Stimulated activated naive CD8-positive, alpha-beta T cell treated with anti-CD3 and anti-CD28 coated beads, Interleukin-15, Interleukin-2, amounts not matched to agents 100 ng/mL and 50 ng/mL, for 24 hours (primary cell): ENCODE data around the gene EPB41L2.
"Not testable (repeated sequence)": the region's sequence is repeated elsewhere in the genome, so short reads cannot be mapped to it uniquely, and the experiment has no call there.

ENCODE experiments used
- H3K27ac Mint-ChIP-seq: one replicate; pipeline ENCODE4 v1.8.0; 2021; ENCODE audit warnings: mild to moderate bottlenecking, mixed read lengths
- H3K27me3 Mint-ChIP-seq: one replicate; pipeline ENCODE4 v1.8.0; 2021; ENCODE audit warnings: mixed read lengths
- H3K36me3 Mint-ChIP-seq: one replicate; pipeline ENCODE4 v1.8.0; 2021; ENCODE audit warnings: low read depth, mixed read lengths
- H3K4me1 Mint-ChIP-seq: one replicate; pipeline ENCODE4 v1.8.0; 2021; ENCODE audit warnings: low read depth, mixed read lengths
- H3K4me3 Mint-ChIP-seq: one replicate; pipeline ENCODE4 v1.8.0; 2021; ENCODE audit warnings: mild to moderate bottlenecking, mixed read lengths
- H3K9me3 Mint-ChIP-seq: one replicate; pipeline ENCODE4 v1.8.0; 2021; ENCODE audit warnings: mixed read lengths

Gene EPB41L2

GRCh38 chr6:131007964-131008363, 55.1 kb downstream of the EPB41L2 start:
- Mint-ChIP-seq H3K9me3 (peaks cover 17% of the 10 kb centered on the region), H3K36me3 (peaks cover 23% of the 10 kb centered on the region)
- H3K27me3 Mint-ChIP-seq, H3K4me1 Mint-ChIP-seq, H3K27ac Mint-ChIP-seq, H3K4me3 Mint-ChIP-seq: not testable (repeated sequence)

- Mint-ChIP-seq H3K4me3 (no peak overlapping the region), H3K4me1 (no peaks in the 10 kb centered on the region), H3K36me3 (peaks cover 23% of the 10 kb centered on the region), H3K9me3 (peaks cover 17% of the 10 kb centered on the region), H3K27ac (no peak overlapping the region), H3K27me3 (no peaks in the 10 kb centered on the region)
These were observed 55.8 kb downstream of the EPB41L2 start for GRCh38 chr6:131007286-131007685.

GRCh38 chr6:131005439-131006016, 57.5 kb downstream of the EPB41L2 start:
- Mint-ChIP-seq H3K4me3 (no peak overlapping the region), H3K9me3 (peaks cover 17% of the 10 kb centered on the region), H3K27me3 (no peaks in the 10 kb centered on the region), H3K4me1 (no peaks in the 10 kb centered on the region), H3K36me3 (peaks cover 23% of the 10 kb centered on the region), H3K27ac (peak overlapping the region; percentile 17)

- Mint-ChIP-seq H3K4me3 (no peak overlapping the region), H3K27ac (no peak overlapping the region), H3K4me1 (no peaks in the 10 kb centered on the region), H3K36me3 (peaks cover 22% of the 10 kb centered on the region), H3K27me3 (no peaks in the 10 kb centered on the region), H3K9me3 (peaks cover 17% of the 10 kb centered on the region)
These were observed 58.1 kb downstream of the EPB41L2 start for GRCh38 chr6:131004936-131005335.

- H3K36me3 Mint-ChIP-seq: peaks cover 17% of the 10 kb centered on the region
- no peak overlapping the region for H3K27ac Mint-ChIP-seq
- H3K27me3 Mint-ChIP-seq: no peaks in the 10 kb centered on the region
- peaks cover 12% of the 10 kb centered on the region for H3K9me3 Mint-ChIP-seq
- H3K4me3 Mint-ChIP-seq: no peak overlapping the region
- H3K4me1 Mint-ChIP-seq: no peaks in the 10 kb centered on the region
These were observed 58.7 kb downstream of the EPB41L2 start for GRCh38 chr6:131004387-131004755.

GRCh38 chr6:131003488-131004386, 59.3 kb downstream of the EPB41L2 start:
- Mint-ChIP-seq H3K27me3 (no peaks in the 10 kb centered on the region), H3K27ac (no peak overlapping the region), H3K36me3 (peaks cover 17% of the 10 kb centered on the region), H3K4me3 (no peak overlapping the region), H3K4me1 (no peaks in the 10 kb centered on the region), H3K9me3 (peaks cover 12% of the 10 kb centered on the region)

- Mint-ChIP-seq H3K9me3 (peaks cover 10% of the 10 kb centered on the region), H3K4me1 (no peaks in the 10 kb centered on the region), H3K4me3 (no peak overlapping the region), H3K27me3 (no peaks in the 10 kb centered on the region), H3K27ac (no peak overlapping the region), H3K36me3 (peaks cover 11% of the 10 kb centered on the region)
These were observed 60.4 kb downstream of the EPB41L2 start for GRCh38 chr6:131002661-131002980.

GRCh38 chr6:131001945-131002660, 60.9 kb downstream of the EPB41L2 start:
- Mint-ChIP-seq H3K27me3 (no peaks in the 10 kb centered on the region), H3K36me3 (peaks cover 6% of the 10 kb centered on the region), H3K4me1 (no peaks in the 10 kb centered on the region), H3K27ac (no peak overlapping the region), H3K4me3 (no peak overlapping the region), H3K9me3 (peaks cover 5% of the 10 kb centered on the region)

- no peaks in the 10 kb centered on the region for H3K9me3 Mint-ChIP-seq
These were observed 61.8 kb downstream of the EPB41L2 start for GRCh38 chr6:131001111-131001736.

GRCh38 chr6:131000544-131000943, 62.5 kb downstream of the EPB41L2 start:
- H3K4me1 Mint-ChIP-seq: no peaks in the 10 kb centered on the region
- H3K9me3 Mint-ChIP-seq: no peaks in the 10 kb centered on the region
- H3K27ac Mint-ChIP-seq: no peak overlapping the region
- no peak overlapping the region for H3K4me3 Mint-ChIP-seq
- H3K27me3 Mint-ChIP-seq: no peaks in the 10 kb centered on the region
- no peaks in the 10 kb centered on the region for H3K36me3 Mint-ChIP-seq

More at GRCh38 chr6:131001111-131001736, 61.8 kb downstream of the EPB41L2 start:
- Mint-ChIP-seq H3K36me3 (no peaks in the 10 kb centered on the region), H3K4me3 (no peak overlapping the region), H3K4me1 (no peaks in the 10 kb centered on the region), H3K27me3 (no peaks in the 10 kb centered on the region), H3K27ac (no peak overlapping the region)

GRCh38 chr6:130997061-130997753, 65.8 kb downstream of the EPB41L2 start:
- H3K27ac Mint-ChIP-seq: no peak overlapping the region
- H3K4me1 Mint-ChIP-seq: no peaks in the 10 kb centered on the region
- no peaks in the 10 kb centered on the region for H3K36me3 Mint-ChIP-seq
- no peak overlapping the region for H3K4me3 Mint-ChIP-seq
- H3K9me3 Mint-ChIP-seq: no peaks in the 10 kb centered on the region
- no peaks in the 10 kb centered on the region for H3K27me3 Mint-ChIP-seq

GRCh38 chr6:130996635-130997034, 66.4 kb downstream of the EPB41L2 start:
- Mint-ChIP-seq H3K4me3 (no peak overlapping the region), H3K27me3 (no peaks in the 10 kb centered on the region), H3K27ac (no peak overlapping the region), H3K9me3 (no peaks in the 10 kb centered on the region), H3K4me1 (no peaks in the 10 kb centered on the region), H3K36me3 (no peaks in the 10 kb centered on the region)

- H3K27ac Mint-ChIP-seq: no peak overlapping the region
- no peaks in the 10 kb centered on the region for H3K36me3 Mint-ChIP-seq
- no peaks in the 10 kb centered on the region for H3K27me3 Mint-ChIP-seq
- H3K4me3 Mint-ChIP-seq: no peak overlapping the region
- H3K4me1 Mint-ChIP-seq: no peaks in the 10 kb centered on the region
- no peaks in the 10 kb centered on the region for H3K9me3 Mint-ChIP-seq
These were observed 67.1 kb downstream of the EPB41L2 start for GRCh38 chr6:130995783-130996447.
